Small intestine (tissue), 7 donors: ENCODE data around the gene ENOX1. TPM values are rescaled to one million over a fixed set of nuclear protein-coding genes. Genes with fewer than 3 reads are reported as not detected.
A peak's percentile ranks its signal among the peaks of the same experiment; 100 is the strongest.

ENCODE experiments used
- DNase-seq, 2 donors: peaks; one replicate each; pipeline versions ENCODE4 v3.0.0 to v3.0.0-alpha.2; 2013
- FAIRE-seq: peaks from 2 replicates; lab custom pipeline; 2012; peaks lifted over from hg19 to GRCh38; lab: Jason Lieb, UNC
- H3K27ac ChIP-seq, 3 donors: one replicate each; pipeline ENCODE4 v1.5.1; 2013; ENCODE audit warnings: low read length in 2 of 3, mild to moderate bottlenecking in 2 of 3, control low read depth in 1 of 3, inconsistent platforms in 1 of 3, low read depth in 1 of 3, moderate library complexity in 1 of 3
- H3K27me3 ChIP-seq, 3 donors: one replicate each; pipeline ENCODE4 v1.6.1; 2013; ENCODE audit warnings: low read length in 3 of 3, inconsistent platforms in 1 of 3; ENCODE audit not compliant: control insufficient read depth in 3 of 3, insufficient read depth in 3 of 3
- H3K36me3 ChIP-seq, 3 donors: one replicate each; pipeline ENCODE4 v1.6.1; 2013; ENCODE audit warnings: low read length in 3 of 3, inconsistent platforms in 1 of 3, low read depth in 1 of 3, mild to moderate bottlenecking in 1 of 3, moderate library complexity in 1 of 3; ENCODE audit not compliant: control insufficient read depth in 3 of 3, insufficient read depth in 2 of 3
- H3K4me1 ChIP-seq, 3 donors: one replicate each; pipeline ENCODE4 v1.6.1; 2013; ENCODE audit warnings: low read length in 2 of 3, inconsistent platforms in 1 of 3, low read depth in 1 of 3, mild to moderate bottlenecking in 1 of 3, moderate library complexity in 1 of 3; ENCODE audit not compliant: control insufficient read depth in 3 of 3, insufficient read depth in 2 of 3
- H3K4me3 ChIP-seq, 3 donors: one replicate each; pipeline ENCODE4 v1.5.1; 2013; ENCODE audit warnings: low read length in 3 of 3, control low read depth in 1 of 3, inconsistent platforms in 1 of 3, low read depth in 1 of 3, mild to moderate bottlenecking in 1 of 3, moderate library complexity in 1 of 3
- H3K9me3 ChIP-seq, 2 donors: one replicate each; pipeline ENCODE4 v1.6.1; 2013; ENCODE audit warnings: low read depth in 1 of 2, low read length in 1 of 2; ENCODE audit not compliant: control insufficient read depth in 2 of 2, insufficient read depth in 1 of 2
- WGBS, 3 donors: extraction: QIAGEN DNeasy Blood & Tissue Kit; methylation state at CpG; one replicate each; pipeline ENCODE4 v1.1.7; 2013; 5-methylcytosine and 5-hydroxymethylcytosine counted together
- polyA plus RNA-seq, 4 donors: library from polyadenylated mRNA; stranded (reverse) in 3 of 4; unstranded in 1 of 4; fragments of 200-250 nt in 3 of 4; fragments of 120-200 nt in 1 of 4; gene quantifications; one replicate each; pipeline versions ENCODE4 v1.2.1 to v1.2.3, GENCODE V29; 2013
- donor health status: healthy with polysubstance abuse.
- donor health status: control.
- donor health status: control.
- donor health status: Bipolar disorder and iron deficiency.
- donor health status: healthy.

The ENOX1 gene
- polyA plus RNA-seq, 4 donors: 0.27 to 0.87 (median 0.72) TPM; not detected in 1

GRCh38 chr13:43377149-43377548, 409.6 kb downstream of the ENOX1 start:
- Histone ChIP-seq H3K36me3 (no peaks in the 10 kb centered on the region), H3K27me3 (peaks cover 0 to 2% (median 1%) of the 10 kb centered on the region in 3 donors), H3K4me1 (no peaks in the 10 kb centered on the region), H3K27ac (no peak overlapping the region), H3K4me3 (no peak overlapping the region), H3K9me3 (no peaks in the 10 kb centered on the region)
- 81 to 88% (median 82%) methylated on average over 3 of the region's 3 CpGs for WGBS, 3 donors
- FAIRE-seq: no peak
- no peak for DNase-seq

- Histone ChIP-seq H3K9me3 (no peaks in the 10 kb centered on the region), H3K27ac (no peak overlapping the region), H3K36me3 (no peaks in the 10 kb centered on the region), H3K4me3 (no peak overlapping the region), H3K27me3 (peaks cover 0 to 2% (median 1%) of the 10 kb centered on the region in 3 donors), H3K4me1 (no peaks in the 10 kb centered on the region)
- 84 to 95% (median 93%) methylated on average over 1 of the region's 1 CpG for WGBS, 3 donors
- FAIRE-seq: no peak
- no peak for DNase-seq
Observed at GRCh38 chr13:43376596-43376995, 410.2 kb downstream of the ENOX1 start.

- H3K36me3 ChIP-seq: no peaks in the 10 kb centered on the region
- peaks cover 0 to 2% (median 1%) of the 10 kb centered on the region in 3 donors for H3K27me3 ChIP-seq
- no peak overlapping the region for H3K27ac ChIP-seq
- H3K4me3 ChIP-seq: no peak overlapping the region
- no peak for DNase-seq
- WGBS, 3 donors: 57 to 77% (median 76%) methylated on average over 2 of the region's 2 CpGs
- H3K4me1 ChIP-seq: no peaks in the 10 kb centered on the region
- no peak for FAIRE-seq
- H3K9me3 ChIP-seq: no peaks in the 10 kb centered on the region
Observed at GRCh38 chr13:43375797-43376465, 410.8 kb downstream of the ENOX1 start.

- Histone ChIP-seq H3K4me1 (no peaks in the 10 kb centered on the region), H3K27ac (no peak overlapping the region), H3K4me3 (no peak overlapping the region), H3K36me3 (no peaks in the 10 kb centered on the region), H3K27me3 (peaks cover 0 to 2% (median 1%) of the 10 kb centered on the region in 3 donors), H3K9me3 (no peaks in the 10 kb centered on the region)
- DNase-seq (no peak), FAIRE-seq (no peak)
- WGBS, 3 donors: 47 to 57% (median 50%) methylated on average over 1 of the region's 1 CpG
Observed at GRCh38 chr13:43374621-43375020, 412.2 kb downstream of the ENOX1 start.

DNA sequence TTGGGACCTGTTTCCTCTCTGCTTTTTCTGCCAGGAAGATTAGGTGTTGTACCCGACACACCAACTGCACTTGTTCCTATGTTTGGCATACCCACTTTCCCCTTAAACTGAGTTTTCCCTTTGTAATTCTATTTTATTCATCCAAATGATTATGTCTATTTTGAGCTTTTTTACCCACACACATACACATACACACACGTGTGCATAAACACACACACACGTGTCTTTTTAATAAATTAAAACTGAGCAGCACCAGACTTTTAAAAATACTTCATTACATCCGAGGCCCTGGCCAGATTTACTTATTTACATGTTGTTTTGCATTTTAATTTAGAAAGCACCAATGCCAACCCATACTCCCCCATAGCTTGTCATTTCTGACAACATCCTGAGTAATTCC, 413.4 kb downstream of the ENOX1 start:
- Histone ChIP-seq H3K27ac (no peak overlapping the region), H3K9me3 (no peaks in the 10 kb centered on the region), H3K36me3 (no peaks in the 10 kb centered on the region), H3K27me3 (peaks cover 0 to 2% (median 1%) of the 10 kb centered on the region in 3 donors), H3K4me3 (no peak overlapping the region), H3K4me1 (no peaks in the 10 kb centered on the region)
- 78 to 86% (median 85%) methylated on average over 4 of the region's 4 CpGs for WGBS, 3 donors
- FAIRE-seq (no peak), DNase-seq (no peak)

DNA sequence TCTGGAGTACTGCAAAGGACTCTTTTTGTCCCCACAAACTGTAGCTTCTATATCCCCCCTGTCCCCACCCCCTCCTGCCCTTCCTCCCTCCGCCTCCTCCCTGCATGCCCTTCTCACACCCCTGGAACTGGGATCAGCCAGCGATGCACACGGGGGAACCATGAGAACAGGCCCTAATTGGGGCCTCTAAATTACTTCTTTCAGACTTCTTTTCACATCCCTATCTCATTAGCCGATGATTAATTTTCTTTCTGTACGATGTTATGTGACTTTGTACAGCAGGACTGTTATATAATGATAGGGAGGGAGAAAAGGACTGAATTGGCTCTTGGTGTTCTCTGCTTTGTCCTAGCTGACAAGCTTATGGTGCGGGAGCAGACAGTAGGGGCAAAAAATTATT, 415.9 kb downstream of the ENOX1 start:
- no peak for DNase-seq
- Histone ChIP-seq H3K36me3 (no peaks in the 10 kb centered on the region), H3K4me1 (no peaks in the 10 kb centered on the region), H3K27me3 (no peaks in the 10 kb centered on the region), H3K27ac (no peak overlapping the region), H3K9me3 (no peaks in the 10 kb centered on the region), H3K4me3 (no peak overlapping the region)
- 87 to 90% (median 89%) methylated on average over 6 of the region's 6 CpGs for WGBS, 3 donors
- FAIRE-seq: no peak

DNA sequence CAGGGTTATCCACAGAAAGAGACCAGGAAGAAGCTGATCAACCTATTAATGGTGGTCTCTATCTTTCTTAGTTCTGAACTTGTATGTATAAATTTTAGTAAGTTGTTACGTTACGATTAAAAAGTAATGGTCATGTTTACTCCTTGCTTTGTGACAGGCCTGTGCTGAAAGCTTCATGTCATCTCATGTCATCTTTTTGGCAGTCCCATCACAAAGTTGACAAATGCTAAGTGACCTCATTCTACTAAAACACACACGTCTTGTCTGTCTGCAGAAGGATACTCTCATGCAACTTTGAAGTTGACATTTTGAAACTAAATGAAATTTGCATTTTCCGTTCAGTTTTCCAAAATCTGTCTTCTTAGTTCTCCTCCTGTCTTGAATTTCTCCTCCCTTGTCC, 417.5 kb downstream of the ENOX1 start:
- Histone ChIP-seq H3K4me1 (no peaks in the 10 kb centered on the region), H3K27ac (no peak overlapping the region), H3K9me3 (no peaks in the 10 kb centered on the region), H3K4me3 (no peak overlapping the region), H3K36me3 (no peaks in the 10 kb centered on the region), H3K27me3 (no peaks in the 10 kb centered on the region)
- no peak for DNase-seq
- FAIRE-seq: no peak
- 70 to 83% (median 81%) methylated on average over 4 of the region's 4 CpGs for WGBS, 3 donors

GRCh38 chr13:43368003-43368402, 418.8 kb downstream of the ENOX1 start:
- Histone ChIP-seq H3K4me3 (peak overlapping the region in 1 of 3 donors; percentile 16), H3K27me3 (no peaks in the 10 kb centered on the region), H3K9me3 (no peaks in the 10 kb centered on the region), H3K36me3 (no peaks in the 10 kb centered on the region), H3K4me1 (no peaks in the 10 kb centered on the region), H3K27ac (no peak overlapping the region)
- DNase-seq: peak; percentile 45
- no peak for FAIRE-seq
- WGBS, 3 donors: 6 to 20% (median 19%) methylated on average over 3 of the region's 3 CpGs

DNA sequence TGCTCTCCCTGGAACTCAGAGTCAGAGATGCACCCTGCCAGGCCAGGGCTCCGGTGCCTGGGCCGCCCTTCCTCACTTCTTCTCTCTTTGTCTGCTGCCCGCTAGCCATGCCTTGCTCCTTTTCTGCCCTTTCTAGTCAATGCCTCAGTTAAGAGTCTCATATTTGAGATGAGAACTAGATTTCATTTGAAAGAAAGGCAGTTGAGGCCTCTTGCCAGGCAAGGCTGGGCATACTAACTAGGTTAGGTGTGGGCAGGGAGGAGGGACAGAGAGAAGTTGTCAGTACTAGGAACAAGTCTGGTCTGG, 421.8 kb downstream of the ENOX1 start:
- no peak for DNase-seq
- no peaks in the 10 kb centered on the region for H3K36me3 ChIP-seq
- FAIRE-seq: no peak
- no peaks in the 10 kb centered on the region for H3K4me1 ChIP-seq
- H3K27me3 ChIP-seq: no peaks in the 10 kb centered on the region
- 72 to 87% (median 76%) methylated on average over 3 of the region's 3 CpGs for WGBS, 3 donors
- H3K27ac ChIP-seq: no peak overlapping the region
- H3K9me3 ChIP-seq: no peaks in the 10 kb centered on the region
- H3K4me3 ChIP-seq: no peak overlapping the region
